GM12878 (cell line): Measurements from ENCODE around the gene ANKRD28. TPM values are rescaled to one million over a fixed set of nuclear protein-coding genes. Genes with fewer than 3 reads are reported as not detected.

Experiments used
- ATAC-seq: fragments of 200-7000 bp; cut with Tn5 transposase; 3 replicates; pipeline ENCODE4 v1.9.1; 2020; ENCODE audit warnings: mild to moderate bottlenecking, moderate library complexity
- BruUV-seq: library from RNA; stranded (reverse); fragments of 400-500 nt; replicated peaks from 2 replicates; lab custom pipeline; 2021; lab: Mats Ljungman, UMichigan
- CTCF ChIA-PET: fragments of 300-600 bp; sonication (Branson Sonifier 250); formaldehyde crosslinking; extraction: SDS; loops from one replicate; lab custom pipeline; 2021; ENCODE audit warnings: inconsistent platforms; lab: Yijun Ruan, JAX
- POLR2A ChIA-PET: fragments of 350-600 bp; formaldehyde crosslinking; extraction: SDS; loops from one replicate; lab custom pipeline; 2021; ENCODE audit warnings: inconsistent platforms; lab: Charles Lee
- RAD21 ChIA-PET: fragments of 300-600 bp; sonication (Branson Sonifier 250); formaldehyde crosslinking; loops from one replicate; lab custom pipeline; 2023; ENCODE audit warnings: antibody characterized with exemption; ENCODE audit not compliant: unreplicated experiment; lab: Charles Lee
- SMC1A ChIA-PET: fragments of 300-600 bp; sonication (Branson Sonifier 250); formaldehyde crosslinking; loops from one replicate; lab custom pipeline; 2023; ENCODE audit not compliant: unreplicated experiment, uncharacterized antibody; lab: Charles Lee
- DNase-seq: peaks from one replicate; pipeline ENCODE4 v3.0.0-alpha.2; 2011; ENCODE audit warnings: low read depth, low spot score
- FAIRE-seq: peaks from 3 replicates; lab custom pipeline; 2011; peaks lifted over from hg19 to GRCh38; lab: Jason Lieb, UNC
- H2AFZ ChIP-seq: 2 replicates; pipeline ENCODE4 v1.6.0; 2011; ENCODE audit warnings: low read depth, low read length, control low read depth; ENCODE audit not compliant: control insufficient read depth
- H3K27ac ChIP-seq: 2 replicates; pipeline ENCODE4 v1.5.1; 2011; ENCODE audit warnings: control low read depth; ENCODE audit not compliant: control insufficient read depth, insufficient read depth
- H3K27me3 ChIP-seq, 2 experiments: replicated peaks in 1 of 2; 2 replicates each; pipeline versions ENCODE4 v1.6.0 to v1.6.1; 2011; ENCODE audit warnings: low read length in 1 of 2; ENCODE audit not compliant: control insufficient read depth in 2 of 2, insufficient read depth in 2 of 2
- H3K36me3 ChIP-seq, 2 experiments: 2 replicates each; pipeline ENCODE4 v1.5.1; 2011; ENCODE audit warnings: low read length in 1 of 2; ENCODE audit not compliant: control insufficient read depth in 2 of 2, insufficient read depth in 2 of 2
- H3K4me1 ChIP-seq: 2 replicates; pipeline ENCODE4 v1.6.1; 2011; ENCODE audit warnings: mild to moderate bottlenecking, low read length, moderate library complexity, mixed read lengths; ENCODE audit not compliant: control insufficient read depth, insufficient read depth
- H3K4me2 ChIP-seq: 2 replicates; pipeline ENCODE4 v1.6.0; 2011; ENCODE audit warnings: control low read depth; ENCODE audit not compliant: control insufficient read depth, insufficient read depth
- H3K4me3 ChIP-seq: fragments of 200-600 bp; sonication (generic); 2 replicates; pipeline ENCODE4 v1.5.1; 2016
- H3K79me2 ChIP-seq: 2 replicates; pipeline ENCODE4 v1.6.0; 2011; ENCODE audit warnings: low read length; ENCODE audit not compliant: control insufficient read depth, insufficient read depth
- H3K9ac ChIP-seq: 2 replicates; pipeline ENCODE4 v1.8.0; 2011; ENCODE audit warnings: low read length, control low read depth, mixed read lengths; ENCODE audit not compliant: control insufficient read depth, insufficient read depth
- H3K9me3 ChIP-seq: replicated peaks from 3 replicates; pipeline ENCODE4 v1.5.1; 2011; ENCODE audit warnings: mild to moderate bottlenecking, low read length; ENCODE audit not compliant: control insufficient read depth, insufficient read depth
- H4K20me1 ChIP-seq: 2 replicates; pipeline ENCODE4 v1.6.0; 2011; ENCODE audit not compliant: control insufficient read depth, insufficient read depth
- ATF7 ChIP-seq: fragments of 450-650 bp; IDR thresholded peaks from 2 replicates; pipeline ENCODE4 v1.6.1; 2016; ENCODE audit warnings: low read depth, mild to moderate bottlenecking
- CEBPZ ChIP-seq: fragments of 150-350 bp; IDR thresholded peaks from 2 replicates; pipeline ENCODE4 v1.6.1; 2016; ENCODE audit warnings: low read depth, low read length
- E2F8 ChIP-seq: fragments of 450-650 bp; IDR thresholded peaks from 2 replicates; pipeline ENCODE4 v1.6.1; 2018; ENCODE audit warnings: mild to moderate bottlenecking, low read depth, moderate library complexity; ENCODE audit not compliant: partially characterized antibody
- MYC ChIP-seq: IDR thresholded peaks from 2 replicates; pipeline ENCODE4 v1.6.1; 2011; ENCODE audit warnings: mild to moderate bottlenecking, low read length, moderate library complexity, inconsistent platforms; ENCODE audit not compliant: insufficient read depth, insufficient replicate concordance, insufficient read length, severe bottlenecking
- NKRF ChIP-seq: fragments of 450-650 bp; conservative IDR thresholded peaks from 2 replicates; pipeline ENCODE4 v1.6.1; 2017; ENCODE audit warnings: mild to moderate bottlenecking, moderate library complexity
- SMAD1 ChIP-seq: fragments of 450-650 bp; IDR thresholded peaks from 2 replicates; pipeline ENCODE4 v1.6.1; 2018; ENCODE audit warnings: mild to moderate bottlenecking, low read depth; ENCODE audit not compliant: partially characterized antibody
- WGBS: methylation state at CpG from one replicate; pipeline ENCODE4 v1.1.6; 2016; ENCODE audit warnings: low lambda C conversion rate; ENCODE audit not compliant: insufficient replicate concordance, insufficient coverage; ENCODE audit errors: missing lambda C conversion rate; 5-methylcytosine and 5-hydroxymethylcytosine counted together
- in situ Hi-C: fragments of 300-500 bp; cut with MboI; formaldehyde crosslinking; loops from 9 replicates; pipeline ENCODE4 v1.14.3; 2018; ENCODE audit warnings: mixed read lengths
- intact Hi-C: fragments of 100-400 bp; cut with micrococcal nuclease; formaldehyde crosslinking; loops from one replicate; pipeline ENCODE4 v1.14.2; 2022; ENCODE audit not compliant: unreplicated experiment
- polyA plus RNA-seq, 11 experiments: library from polyadenylated mRNA; depleted of rRNA in 4 of 11; unstranded in 6 of 11; stranded (reverse) in 5 of 11; fragments of >200 nt; fragmentation: Nextera tagmentation in 4 of 11; fragmentation: Illumina TruSeq in 1 of 11; extraction: Ambion mirVana in 4 of 11; extraction: Trizol in 1 of 11; gene quantifications; 1 replicate in 1 of 11; 2 replicates in 10 of 11; pipeline versions ENCODE4 v1.2.1 to v1.2.3, GENCODE V29; 2011 to 2016; ENCODE audit warnings: inconsistent platforms in 2 of 11, missing spikeins in 2 of 11, low read depth in 1 of 11
- total RNA-seq, 4 experiments: library from RNA; depleted of rRNA in 3 of 4; stranded (reverse); fragments of >200 nt in 3 of 4; fragmentation: Illumina TruSeq in 1 of 4; extraction: Trizol in 1 of 4; gene quantifications; 2 replicates each; pipeline versions ENCODE4 v1.2.1 to v1.2.3, GENCODE V29; 2013 to 2021

The ANKRD28 gene
- total and polyA plus RNA-seq, 10 of the 15 experiments (the other 5 are each of a cell fraction or from before 2014, with no cell fraction given): 11.2 to 105 (median 38.3) TPM

- TF ChIP-seq NKRF: no peak
- TF ChIP-seq MYC: no peak
- no peak for TF ChIP-seq ATF7
Measured at GRCh38 chr3:15708882-15709677, 88.7 kb downstream of the ANKRD28 start (continued).

- peaks cover 3 to 26% of the 10 kb centered on the region in 2 experiments for H3K36me3 ChIP-seq
- H3K9ac ChIP-seq: no peak overlapping the region
- ChIA-PET RAD21 (no interaction called here), SMC1A (no interaction called here), CTCF (interaction anchor here (0.6 kb wide), 1 partner anchor 78 kb away, joined by 3 read pairs; no protein-coding TSS in a partner anchor), POLR2A (no interaction called here)
- H3K27ac ChIP-seq: no peak overlapping the region
- TF ChIP-seq CEBPZ (no peak), SMAD1 (no peak), E2F8 (no peak)
- 88% methylated on average over 1 of the region's 1 CpG for WGBS
- no peak overlapping the region for H3K4me3 ChIP-seq
- no peak for ATAC-seq
- H3K27me3 ChIP-seq: no peaks in the 10 kb centered on the region
- no TSS peak for BruUV-seq
- no peaks in the 10 kb centered on the region for H4K20me1 ChIP-seq
- in situ Hi-C loops (no loop called here), intact Hi-C loops (no loop called here)
- H3K4me2 ChIP-seq: no peak overlapping the region
- DNase-seq: no peak
- no peaks in the 10 kb centered on the region for H3K79me2 ChIP-seq
- no peak overlapping the region for H2AFZ ChIP-seq
- no peaks in the 10 kb centered on the region for H3K4me1 ChIP-seq
- no peaks in the 10 kb centered on the region for H3K9me3 ChIP-seq
- no peak for FAIRE-seq
Measured at GRCh38 chr3:15707779-15708178, 90.0 kb downstream of the ANKRD28 start.
